ENCODE data around the gene RHOBTB3.
A peak's percentile ranks its signal among the peaks of the same experiment; 100 is the strongest.
"Not testable (repeated sequence)": the region's sequence is repeated elsewhere in the genome, so short reads cannot be mapped to it uniquely, and the experiment has no call there.

The RHOBTB3 gene

DNA sequence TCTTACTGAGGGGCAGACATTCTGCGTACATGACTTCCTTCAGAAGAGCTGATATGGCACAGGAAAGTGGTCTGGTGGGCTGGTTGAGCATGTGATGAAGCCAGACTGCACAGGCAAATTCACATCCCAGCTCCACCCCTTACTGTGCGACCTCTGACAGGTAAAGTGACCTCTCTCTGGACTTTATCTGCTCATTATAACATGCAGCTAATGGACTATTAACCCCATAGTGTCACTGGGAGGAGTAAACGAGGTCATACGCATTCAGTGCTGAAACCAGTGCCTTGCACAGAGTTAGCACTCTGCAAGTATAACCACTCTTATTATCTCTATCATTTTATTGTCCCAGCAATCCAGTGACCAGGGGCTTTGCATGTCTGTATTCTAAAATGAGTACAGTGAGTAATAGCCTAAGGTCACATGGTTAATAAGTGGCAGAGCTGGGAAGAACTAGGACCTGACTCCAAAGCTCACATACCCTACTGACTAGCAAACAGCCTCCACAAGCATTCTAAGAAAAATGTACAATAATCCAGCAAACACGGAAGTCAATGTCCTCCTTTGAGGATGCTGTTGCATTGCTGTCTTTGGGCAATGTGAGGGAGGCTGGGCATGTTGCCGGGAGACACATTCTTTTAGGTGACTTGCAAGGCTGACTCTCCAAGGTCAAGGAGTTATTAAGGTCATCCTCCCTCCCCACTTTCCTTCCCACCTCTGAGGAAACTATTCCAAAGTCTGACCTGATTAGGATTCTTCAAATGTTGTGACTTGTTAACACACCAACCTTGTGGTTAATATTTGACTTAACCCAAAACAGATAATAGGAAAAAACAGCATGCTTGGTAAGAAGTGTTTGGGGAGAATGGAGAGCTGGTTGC lies 72.4 kb downstream of the RHOBTB3 start:
- DNase-seq = no peak

- DNase-seq = no peak
Measured at GRCh38 chr5:95804736-95805539, 73.8 kb downstream of the RHOBTB3 start.

DNA sequence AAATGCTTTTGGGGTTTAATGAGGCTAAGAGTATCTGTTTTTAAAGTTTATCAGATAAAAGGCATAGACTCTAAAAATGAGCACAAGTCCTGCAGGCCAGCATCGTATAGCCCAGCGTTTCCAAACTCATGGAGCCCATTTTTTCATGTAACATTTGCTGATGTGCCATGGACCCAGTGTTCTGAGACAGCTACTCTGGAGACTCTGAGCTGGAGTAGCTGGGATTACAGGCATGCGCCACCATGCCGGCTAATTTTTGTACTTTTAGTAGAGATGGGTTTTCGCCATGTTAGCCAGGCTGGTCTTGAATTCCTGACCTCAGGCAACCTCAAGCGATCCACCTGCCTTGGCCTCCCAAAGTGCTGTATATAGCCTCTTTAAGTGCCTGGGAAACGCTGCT lies 75.6 kb downstream of the RHOBTB3 start:
- DNase-seq = no peak

GRCh38 chr5:95808013-95808685 lies 77.0 kb downstream of the RHOBTB3 start:
- DNase-seq = no peak

DNA sequence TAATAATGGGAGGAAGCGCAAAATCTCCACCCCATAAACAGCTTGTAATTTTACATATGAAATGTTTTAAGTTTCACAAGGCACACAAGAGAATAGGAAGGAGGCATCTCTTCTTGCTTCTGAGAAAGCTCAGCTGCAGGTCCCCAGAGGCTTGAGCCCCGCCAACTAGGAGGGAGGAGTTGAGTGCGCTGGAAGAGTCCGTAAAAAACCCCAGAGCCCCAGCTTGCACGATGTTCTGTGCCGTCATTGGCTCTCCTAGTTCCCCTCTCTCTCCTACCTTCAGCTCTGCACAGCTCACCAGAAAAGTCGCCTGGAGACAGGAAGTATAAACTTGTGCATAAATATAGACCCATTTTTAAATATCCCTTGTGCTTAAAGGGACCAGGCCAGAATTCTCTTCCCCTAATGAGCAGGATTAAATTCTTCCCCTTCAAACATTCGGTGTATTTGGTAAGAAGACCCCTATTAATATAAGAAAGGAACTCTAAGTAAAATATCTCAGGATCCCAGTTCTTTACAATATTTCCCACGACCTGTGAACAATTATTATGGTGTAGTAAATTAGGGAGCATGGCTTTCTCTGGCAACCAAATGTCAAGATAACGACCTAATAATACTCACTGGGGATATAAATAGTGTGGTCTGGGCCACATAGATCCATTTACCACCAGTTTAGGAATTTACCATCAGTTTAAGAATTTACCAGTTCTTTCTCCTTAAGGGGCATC lies 77.7 kb downstream of the RHOBTB3 start:
- peak; percentile 66 to 89 (median 83) for DNase-seq

DNA sequence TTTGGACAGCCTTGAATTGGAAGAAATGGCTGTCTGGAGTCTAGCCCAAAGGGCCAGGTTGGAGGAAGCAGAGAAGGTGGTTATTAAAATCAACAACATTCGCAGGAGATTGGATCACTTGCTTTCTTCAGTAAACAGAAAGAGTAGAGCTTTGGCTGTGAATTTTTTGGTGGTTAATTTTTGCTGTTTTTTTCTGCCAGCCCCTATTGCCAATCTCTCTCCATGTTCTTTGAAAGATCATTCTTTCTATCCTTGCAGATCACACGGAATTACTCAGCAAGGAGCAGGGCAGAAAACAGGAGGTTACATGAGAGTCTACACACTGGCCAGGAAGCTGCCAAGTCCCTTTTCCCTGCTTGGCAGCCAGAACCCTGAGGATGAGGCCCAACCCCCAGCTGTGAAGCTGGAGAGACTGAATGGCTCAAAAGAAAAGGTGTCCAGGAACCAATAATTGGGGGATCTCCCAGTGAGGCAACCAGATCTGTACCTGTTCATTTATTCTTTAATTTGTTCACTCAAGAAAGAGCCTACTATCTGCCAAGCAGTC lies 78.4 kb downstream of the RHOBTB3 start:
- no peak for DNase-seq

GRCh38 chr5:95810305-95811125 lies 79.4 kb downstream of the RHOBTB3 start:
- DNase-seq = peak in 2 of 6 experiments; percentile 19 to 36

- DNase-seq = not testable (repeated sequence)
Measured at GRCh38 chr5:95811126-95811423, 79.9 kb downstream of the RHOBTB3 start.

GRCh38 chr5:95811461-95812073 lies 80.4 kb downstream of the RHOBTB3 start:
- not testable (repeated sequence) for DNase-seq

- peak in 3 of 6 experiments; percentile 10 to 51 (median 23) for DNase-seq
Measured at GRCh38 chr5:95812074-95812471, 80.9 kb downstream of the RHOBTB3 start.

DNA sequence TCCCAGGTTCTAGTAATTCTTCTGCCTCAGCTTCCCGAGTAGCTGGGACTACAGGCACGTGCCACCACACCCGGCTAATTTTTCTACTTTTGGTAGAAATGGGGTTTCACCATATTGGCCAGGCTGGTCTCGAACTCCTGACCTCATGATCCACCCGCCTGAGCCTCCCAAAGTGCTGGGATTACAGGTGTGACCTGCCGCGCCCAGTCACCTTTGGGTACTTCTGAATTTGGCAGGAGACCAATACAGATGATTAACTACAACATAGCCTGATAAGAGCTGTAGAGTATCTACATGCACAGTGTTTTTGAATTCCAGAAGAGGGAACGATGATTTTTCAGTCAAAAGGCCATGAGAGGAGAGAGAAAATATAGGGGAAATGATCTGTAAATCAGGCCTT lies 81.9 kb downstream of the RHOBTB3 start:
- DNase-seq = not testable (repeated sequence)

DNA sequence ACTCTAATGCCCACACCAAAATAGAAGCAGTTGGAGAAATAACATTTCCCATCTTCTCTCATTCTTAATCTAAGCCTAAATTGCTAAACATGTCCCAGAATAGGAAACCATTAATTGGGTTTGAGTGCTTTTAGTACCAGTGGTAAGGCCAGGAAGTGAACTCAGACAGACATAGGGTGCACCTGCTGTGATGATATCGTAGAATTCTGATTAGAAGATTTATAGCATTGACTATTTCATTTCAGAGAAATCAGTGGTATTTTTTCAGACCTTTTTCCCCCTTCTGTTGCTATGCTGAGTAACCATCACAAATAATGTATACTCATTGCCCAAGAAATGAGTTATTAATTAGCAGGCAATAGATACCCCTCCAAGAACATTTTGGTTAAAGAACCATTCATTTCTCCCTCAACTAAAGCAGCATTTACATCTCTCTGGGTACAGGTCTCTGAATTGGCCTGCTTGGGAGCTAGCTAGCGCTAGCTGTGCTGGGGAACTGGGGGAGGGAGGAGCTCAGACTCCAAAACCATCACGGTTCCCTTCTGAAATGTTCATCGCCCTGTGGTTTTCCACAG lies 84.1 kb downstream of the RHOBTB3 start:
- DNase-seq = no peak

- DNase-seq = no peak
Measured at GRCh38 chr5:95816341-95816740, 85.2 kb downstream of the RHOBTB3 start.

DNA sequence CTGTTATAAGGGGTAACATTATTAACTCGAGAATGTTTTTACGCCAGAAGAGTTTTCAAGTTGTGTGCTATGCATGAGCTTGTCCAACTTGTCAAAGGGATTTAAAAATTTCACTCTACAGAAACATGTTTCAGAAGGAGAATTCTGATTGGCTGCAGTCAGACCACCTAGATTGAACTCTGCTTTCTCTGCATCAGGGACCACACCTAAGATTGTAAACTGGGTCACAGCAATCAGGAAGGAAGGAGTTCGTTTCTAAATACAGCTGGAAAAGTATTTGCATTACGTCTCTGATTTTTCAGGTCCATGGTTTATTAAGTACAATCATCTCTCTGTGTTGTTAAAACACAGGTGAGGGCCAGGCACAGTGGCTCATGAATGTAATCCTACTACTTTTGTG lies 85.6 kb downstream of the RHOBTB3 start:
- no peak for DNase-seq

- DNase-seq = peak in 1 of 6 experiments; percentile 18
Measured at GRCh38 chr5:95817430-95817829, 86.3 kb downstream of the RHOBTB3 start.

GRCh38 chr5:95818181-95819147 lies 87.3 kb downstream of the RHOBTB3 start:
- DNase-seq = peak in 4 of 6 experiments; percentile 4 to 14 (median 10)

- peak in 1 of 6 experiments; percentile 12 for DNase-seq
Measured at GRCh38 chr5:95821110-95822021, 90.2 kb downstream of the RHOBTB3 start.

- DNase-seq = peak; percentile 6 to 61 (median 41)
Measured at GRCh38 chr5:95822043-95822541, 91.0 kb downstream of the RHOBTB3 start.
